Cerebellar nuclear complex (tissue), 1 donor: ENCODE data around the gene PLEKHA7.

Experiments
- DNase-seq, 2 experiments: peaks; one replicate each; lab custom pipeline; 2025; lab: John Stamatoyannopoulos, UW

The PLEKHA7 gene

GRCh38 chr11:16738193-16738946 is 275.8 kb downstream of the PLEKHA7 start, which contains the start of gene C11orf58:
TSS of gene C11orf58 (plus strand) at chr11:16738647. CDS start at chr11:16738779, 132 bp downstream.
- peak; percentile 78 to 96 for DNase-seq

- DNase-seq = no peak
These were observed 276.4 kb downstream of the PLEKHA7 start for GRCh38 chr11:16737818-16738192.
